Upper lobe of right lung (tissue), 1 donor: Measurements from ENCODE around the gene PRIMPOL. TPM values are rescaled to one million over a fixed set of nuclear protein-coding genes. Genes with fewer than 3 reads are reported as not detected.
"Not testable (repeated sequence)": the region's sequence is repeated elsewhere in the genome, so short reads cannot be mapped to it uniquely, and the experiment has no call there.

Experiments
- ATAC-seq: fragments of 200-7000 bp; cut with Tn5 transposase; one replicate; pipeline ENCODE4 v1.9.1; 2020; ENCODE audit warnings: mild to moderate bottlenecking, moderate library complexity
- DNase-seq: peaks from one replicate; pipeline ENCODE4 v3.0.0-alpha.2; 2020
- H3K27ac ChIP-seq: fragments of 200-600 bp; one replicate; pipeline ENCODE4 v1.8.0; 2022
- H3K27me3 ChIP-seq: fragments of 200-600 bp; one replicate; pipeline ENCODE4 v1.8.0; 2022; ENCODE audit warnings: mild to moderate bottlenecking
- H3K36me3 ChIP-seq: fragments of 200-600 bp; one replicate; pipeline ENCODE4 v1.8.0; 2022
- H3K4me1 ChIP-seq: fragments of 200-600 bp; one replicate; pipeline ENCODE4 v1.8.0; 2022
- H3K4me3 ChIP-seq: fragments of 200-600 bp; one replicate; pipeline ENCODE4 v1.8.0; 2022; ENCODE audit warnings: mild to moderate bottlenecking
- H3K9me3 ChIP-seq: fragments of 200-600 bp; one replicate; pipeline ENCODE4 v1.8.0; 2022
- intact Hi-C: fragments of 100-400 bp; cut with DNase I; formaldehyde crosslinking; loops from one replicate; pipeline ENCODE4 v1.11.0; 2022
- total RNA-seq: library from RNA; stranded (reverse); fragmentation: NEBNext Ultra II Directional; extraction: Animal tissue kit (Norgen Biotek cat#: 25700); gene quantifications from one replicate; pipeline ENCODE4 v1.2.1, GENCODE V29; 2021
- TF ChIP-seq, protein P1 (sequence below): fragments of 200-600 bp; IDR thresholded peaks from one replicate; pipeline ENCODE4 v1.8.0; 2022; ENCODE audit warnings: antibody characterized with exemption
- donor health status: DM: no; HTN: yes; CAD: no; lungs with severe emphysema.

Gene PRIMPOL
- total RNA-seq, 1 donor from 2014 or later = 14.4 TPM

DNA sequence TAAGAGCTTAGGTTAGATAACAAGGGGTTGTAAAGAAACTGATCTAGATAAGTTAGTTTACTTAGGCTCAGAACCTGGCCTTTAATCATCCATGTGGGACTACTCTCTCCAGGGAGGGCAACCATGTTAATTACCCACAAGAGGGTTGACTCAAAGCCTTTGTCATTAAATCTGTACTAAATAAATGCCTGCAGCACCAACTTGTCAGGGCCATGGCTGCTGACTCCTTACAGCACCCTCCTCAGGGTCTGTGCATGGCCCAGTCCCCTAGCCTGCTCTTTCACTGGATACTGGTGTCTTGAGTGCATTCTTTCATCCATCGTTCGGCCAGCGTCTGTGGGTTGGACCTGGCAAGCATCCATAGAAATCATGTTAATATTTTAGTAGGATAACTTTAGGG is 35.0 kb upstream of the PRIMPOL start:
- H3K27me3 ChIP-seq = no peaks in the 10 kb centered on the region
- DNase-seq (no peak), ATAC-seq (no peak)
- no peak overlapping the region for H3K4me3 ChIP-seq
- H3K9me3 ChIP-seq = no peaks in the 10 kb centered on the region
- H3K4me1 ChIP-seq = no peaks in the 10 kb centered on the region
- intact Hi-C loops = no loop called here
- no peaks in the 10 kb centered on the region for H3K36me3 ChIP-seq
- TF ChIP-seq, protein P1, sequence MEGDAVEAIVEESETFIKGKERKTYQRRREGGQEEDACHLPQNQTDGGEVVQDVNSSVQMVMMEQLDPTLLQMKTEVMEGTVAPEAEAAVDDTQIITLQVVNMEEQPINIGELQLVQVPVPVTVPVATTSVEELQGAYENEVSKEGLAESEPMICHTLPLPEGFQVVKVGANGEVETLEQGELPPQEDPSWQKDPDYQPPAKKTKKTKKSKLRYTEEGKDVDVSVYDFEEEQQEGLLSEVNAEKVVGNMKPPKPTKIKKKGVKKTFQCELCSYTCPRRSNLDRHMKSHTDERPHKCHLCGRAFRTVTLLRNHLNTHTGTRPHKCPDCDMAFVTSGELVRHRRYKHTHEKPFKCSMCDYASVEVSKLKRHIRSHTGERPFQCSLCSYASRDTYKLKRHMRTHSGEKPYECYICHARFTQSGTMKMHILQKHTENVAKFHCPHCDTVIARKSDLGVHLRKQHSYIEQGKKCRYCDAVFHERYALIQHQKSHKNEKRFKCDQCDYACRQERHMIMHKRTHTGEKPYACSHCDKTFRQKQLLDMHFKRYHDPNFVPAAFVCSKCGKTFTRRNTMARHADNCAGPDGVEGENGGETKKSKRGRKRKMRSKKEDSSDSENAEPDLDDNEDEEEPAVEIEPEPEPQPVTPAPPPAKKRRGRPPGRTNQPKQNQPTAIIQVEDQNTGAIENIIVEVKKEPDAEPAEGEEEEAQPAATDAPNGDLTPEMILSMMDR = no peak
- no peak overlapping the region for H3K27ac ChIP-seq

DNA sequence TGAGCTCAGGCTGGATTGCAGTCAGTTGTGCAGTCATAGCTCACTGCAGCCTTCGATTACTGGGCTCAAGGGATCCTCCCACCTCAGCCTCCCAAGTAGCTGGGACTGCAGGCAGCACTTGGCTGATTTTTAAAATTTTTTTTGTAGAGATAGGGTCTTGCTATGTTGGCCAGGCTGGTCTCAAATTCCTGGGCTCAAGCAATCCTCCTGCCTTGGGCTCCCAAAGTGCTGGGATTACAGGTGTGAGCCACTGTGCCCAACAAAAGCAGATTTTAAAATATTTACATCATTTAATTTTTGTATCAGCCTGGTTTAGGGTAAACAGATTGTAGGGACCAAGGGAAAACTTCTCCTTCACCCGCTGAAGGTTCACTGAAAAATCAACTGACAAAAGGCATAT is 33.4 kb upstream of the PRIMPOL start:
- ATAC-seq, H3K4me1 ChIP-seq, H3K27me3 ChIP-seq, H3K9me3 ChIP-seq, DNase-seq, intact Hi-C loops, H3K36me3 ChIP-seq, H3K4me3 ChIP-seq, H3K27ac ChIP-seq: not testable (repeated sequence)

DNA sequence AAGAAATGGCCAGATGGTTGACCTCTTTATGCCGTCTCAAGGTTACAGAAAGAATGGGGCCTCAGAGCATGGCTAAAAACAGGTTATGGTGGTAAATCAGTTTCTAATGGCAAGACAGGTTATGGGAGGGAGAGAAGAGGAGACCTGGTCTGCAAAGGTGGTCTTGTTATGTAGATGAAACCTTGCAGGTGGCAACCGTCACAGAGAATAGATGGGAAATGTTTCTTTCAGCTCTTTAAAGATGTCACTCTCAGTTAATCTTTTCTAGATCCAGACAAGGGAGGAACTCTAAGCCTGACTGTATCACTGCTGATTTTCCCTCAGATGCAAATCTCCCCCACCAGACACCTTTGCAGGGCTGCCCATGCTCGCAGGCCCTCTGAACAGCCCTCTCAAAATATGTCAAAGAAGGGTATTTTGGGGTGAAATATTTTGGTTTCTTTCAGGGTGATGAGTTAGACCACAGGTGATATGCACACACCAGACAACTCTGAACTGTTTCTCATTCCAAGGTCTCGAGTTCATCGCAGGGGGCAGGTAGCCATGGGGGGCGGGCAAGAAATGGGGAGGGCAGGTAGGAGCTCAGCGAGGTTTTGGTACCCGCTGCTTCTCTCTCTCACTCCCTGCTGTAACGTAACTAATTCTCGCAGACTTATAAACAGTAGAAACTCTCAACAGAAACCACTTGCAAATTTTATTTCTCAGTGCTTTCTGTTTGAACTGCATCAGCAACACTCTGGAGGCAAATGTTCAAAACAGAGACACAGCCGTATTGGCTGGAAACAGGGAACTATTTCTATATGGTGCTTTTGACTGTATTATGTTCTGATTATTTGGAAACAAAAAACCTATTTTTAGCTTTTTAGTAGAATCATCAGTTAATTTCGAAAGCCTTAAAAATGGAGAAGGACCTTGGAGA is 32.6 kb upstream of the PRIMPOL start:
- no peak overlapping the region for H3K27ac ChIP-seq
- H3K4me1 ChIP-seq = no peaks in the 10 kb centered on the region
- intact Hi-C loops = no loop called here
- H3K9me3 ChIP-seq = no peaks in the 10 kb centered on the region
- H3K27me3 ChIP-seq = no peaks in the 10 kb centered on the region
- DNase-seq (no peak), ATAC-seq (no peak)
- TF ChIP-seq, protein P1 = no peak
- H3K36me3 ChIP-seq = no peaks in the 10 kb centered on the region
- H3K4me3 ChIP-seq = no peak overlapping the region

DNA sequence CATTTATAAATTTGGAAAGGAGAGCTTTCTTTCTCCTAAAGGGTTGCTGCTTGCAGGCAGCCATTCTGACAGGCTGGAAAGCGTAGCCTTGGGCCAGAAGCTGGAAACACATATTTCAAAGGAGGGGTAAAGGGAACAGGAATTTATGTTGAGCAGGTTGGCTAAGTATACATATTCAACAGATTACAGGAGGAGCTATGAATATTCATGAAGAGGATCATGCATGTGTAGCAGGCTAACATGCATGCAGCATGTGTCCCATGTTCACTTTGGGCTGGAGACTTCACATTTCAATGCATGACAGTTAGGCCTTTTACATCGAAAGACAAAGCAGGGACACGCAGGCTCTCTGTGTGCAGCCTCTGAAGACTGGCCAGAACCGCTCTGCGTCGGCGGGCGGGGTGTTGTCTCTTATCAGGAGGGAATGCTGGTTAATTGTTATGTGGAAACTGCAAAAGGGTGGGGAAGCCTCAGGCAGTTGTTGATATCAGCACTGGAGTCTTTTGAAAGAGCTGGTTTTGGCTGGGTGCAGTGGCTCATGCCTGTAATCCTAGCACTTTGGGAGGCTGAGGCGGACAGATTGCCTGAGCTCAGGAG is 31.8 kb upstream of the PRIMPOL start:
- Histone ChIP-seq H3K27ac (no peak overlapping the region), H3K4me1 (no peaks in the 10 kb centered on the region), H3K36me3 (no peaks in the 10 kb centered on the region), H3K9me3 (no peaks in the 10 kb centered on the region), H3K27me3 (no peaks in the 10 kb centered on the region), H3K4me3 (no peak overlapping the region)
- intact Hi-C loops = no loop called here
- DNase-seq (no peak), ATAC-seq (peak; percentile 61)
- TF ChIP-seq, protein P1 = no peak

DNA sequence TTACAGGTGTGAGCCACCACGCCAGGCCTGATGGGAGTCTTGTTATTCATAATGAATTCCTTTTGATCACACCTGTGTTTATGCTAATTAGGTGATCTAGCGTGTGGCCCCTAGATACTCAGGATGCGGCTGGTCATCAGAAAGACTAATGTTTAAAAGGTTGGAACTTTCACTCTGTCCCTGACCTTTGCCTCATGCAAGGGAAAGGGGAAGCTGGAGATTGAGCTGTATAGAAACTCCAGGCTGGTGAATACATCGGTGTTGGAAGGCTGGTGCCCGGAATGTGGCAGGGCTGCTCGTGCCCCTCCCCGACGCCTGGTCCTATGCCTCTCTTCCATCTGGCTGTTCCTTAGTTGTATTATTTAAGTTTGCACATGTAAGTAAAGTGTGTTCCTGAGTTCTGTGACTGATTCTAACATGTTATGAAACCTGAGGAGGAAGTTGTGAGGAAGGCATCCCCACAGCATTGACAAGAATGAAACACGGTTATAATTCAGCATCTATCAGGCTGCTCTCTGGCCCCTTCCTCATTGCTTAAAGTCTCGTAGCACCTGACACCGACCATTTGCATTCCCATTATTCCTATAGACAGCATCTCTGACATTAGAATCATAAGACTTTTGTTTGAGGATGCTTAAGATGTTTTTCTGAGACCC is 29.2 kb upstream of the PRIMPOL start:
- no peak for DNase-seq

More for the DNA sequence above, 29.2 kb upstream of the PRIMPOL start:
- no peak overlapping the region for H3K4me3 ChIP-seq
- no peaks in the 10 kb centered on the region for H3K36me3 ChIP-seq
- H3K27ac ChIP-seq = no peak overlapping the region
- intact Hi-C loops = no loop called here
- H3K27me3 ChIP-seq = no peaks in the 10 kb centered on the region
- ATAC-seq = peak; percentile 72
- TF ChIP-seq, protein P1 = no peak
- H3K9me3 ChIP-seq = no peaks in the 10 kb centered on the region
- no peaks in the 10 kb centered on the region for H3K4me1 ChIP-seq
